Head of caudate nucleus (tissue), 42 donors: ENCODE data around the gene BOLA2B.
"Not testable (repeated sequence)": the region's sequence is repeated elsewhere in the genome, so short reads cannot be mapped to it uniquely, and the experiment has no call there.

ENCODE experiments used
- DNase-seq, 42 donors: peaks; one replicate each; pipeline versions ENCODE4 v3.0.0 to v3.0.0-alpha.2; 2020 to 2021; ENCODE audit warnings: mixed read lengths in 7 of 42
- intact Hi-C: fragments of 100-400 bp; cut with DNase I; formaldehyde crosslinking; loops from one replicate; pipeline ENCODE4 v1.15.0; 2022

BOLA2B gene

GRCh38 chr16:30185683-30186421 is 7.6 kb downstream of the BOLA2B start:
- DNase-seq, result peak in 36 of 42 donors; percentile 5 to 71 (median 40)

GRCh38 chr16:30184891-30185682 is 8.4 kb downstream of the BOLA2B start:
- peak in 2 of 42 donors; percentile 26 to 29 for DNase-seq
- intact Hi-C loops, result no loop called here

More at GRCh38 chr16:30185683-30186421, 7.6 kb downstream of the BOLA2B start:
- intact Hi-C loops, result no loop called here

- peak in 25 of 42 donors; percentile 4 to 55 (median 27) for DNase-seq
- intact Hi-C loops, result no loop called here
Measured at GRCh38 chr16:30184096-30184890, 9.2 kb downstream of the BOLA2B start.

- DNase-seq, result peak; percentile 75 to 97 (median 91)
- intact Hi-C loops, result no loop called here
Measured at GRCh38 chr16:30183233-30184095, 10.0 kb downstream of the BOLA2B start, which contains the start of gene CORO1A. Gene CORO1A (plus strand): TSS chr16:30183602. CDS start chr16:30185210, 1,608 bp downstream.

- intact Hi-C loops, result no loop called here
- DNase-seq, result peak in 1 of 42 donors; percentile 16
Measured at GRCh38 chr16:30180741-30181140, 12.7 kb downstream of the BOLA2B start.

GRCh38 chr16:30179931-30180330 is 13.5 kb downstream of the BOLA2B start:
- intact Hi-C loops, result no loop called here
- DNase-seq, result peak in 1 of 42 donors; percentile 10

- intact Hi-C loops, result no loop called here
- DNase-seq, result no peak
Measured at GRCh38 chr16:30179195-30179594, 14.3 kb downstream of the BOLA2B start.

GRCh38 chr16:30176876-30177275 is 16.6 kb downstream of the BOLA2B start:
- intact Hi-C loops, DNase-seq: not testable (repeated sequence)

- intact Hi-C loops, result no loop called here
- DNase-seq, result no peak
Measured at GRCh38 chr16:30173054-30173453, 20.4 kb downstream of the BOLA2B start.

GRCh38 chr16:30170145-30170544 is 23.3 kb downstream of the BOLA2B start:
- intact Hi-C loops, DNase-seq: not testable (repeated sequence)

GRCh38 chr16:30169416-30169815 is 24.1 kb downstream of the BOLA2B start:
- intact Hi-C loops, DNase-seq: not testable (repeated sequence)

- intact Hi-C loops, result not testable (repeated sequence)
Measured at GRCh38 chr16:30168746-30169145, 24.7 kb downstream of the BOLA2B start.

GRCh38 chr16:30166202-30166902 is 27.1 kb downstream of the BOLA2B start:
- DNase-seq, result peak in 1 of 42 donors; percentile 12
- intact Hi-C loops, result no loop called here

More at GRCh38 chr16:30168746-30169145, 24.7 kb downstream of the BOLA2B start:
- DNase-seq, result not testable (repeated sequence)

GRCh38 chr16:30163538-30163937 is 29.9 kb downstream of the BOLA2B start:
- no peak for DNase-seq
- intact Hi-C loops, result no loop called here

- DNase-seq, result no peak
- intact Hi-C loops, result no loop called here
Measured at GRCh38 chr16:30157214-30157613, 36.3 kb downstream of the BOLA2B start.

- intact Hi-C loops, result no loop called here
- DNase-seq, result no peak
Measured at GRCh38 chr16:30155188-30155587, 38.3 kb downstream of the BOLA2B start.

GRCh38 chr16:30152517-30152916 is 40.9 kb downstream of the BOLA2B start:
- intact Hi-C loops, result no loop called here
- DNase-seq, result no peak

- no peak for DNase-seq
- intact Hi-C loops, result no loop called here
Measured at GRCh38 chr16:30151091-30151490, 42.4 kb downstream of the BOLA2B start.
